Right lobe of liver (tissue), 6 donors: ENCODE results near the gene METTL25B. TPM values are rescaled to one million over a fixed set of nuclear protein-coding genes. Genes with fewer than 3 reads are reported as not detected.

ENCODE experiments used
- ATAC-seq, 4 donors: fragments of 200-7000 bp; cut with Tn5 transposase; one replicate each; pipeline ENCODE4 v1.9.1; 2020; ENCODE audit warnings: mild to moderate bottlenecking in 4 of 4, moderate library complexity in 4 of 4
- DNase-seq, 3 donors: peaks; one replicate each; pipeline ENCODE4 v3.0.0-alpha.2; 2020
- H3K27ac ChIP-seq, 3 donors: fragments of 200-600 bp; one replicate each; pipeline ENCODE4 v1.8.0; 2022
- H3K27me3 ChIP-seq, 2 donors: fragments of 200-600 bp; one replicate each; pipeline ENCODE4 v1.8.0; 2022
- H3K36me3 ChIP-seq, 4 donors: fragments of 200-600 bp; sonication (generic) in 1 of 4; one replicate each; pipeline versions ENCODE4 v1.5.1 to v1.8.0; 2017 to 2022; ENCODE audit warnings: control low read depth in 1 of 4
- H3K4me1 ChIP-seq, 4 donors: fragments of 200-600 bp; sonication (generic) in 1 of 4; one replicate each; pipeline versions ENCODE4 v1.5.1 to v1.8.0; 2017 to 2022; ENCODE audit warnings: control low read depth in 1 of 4
- H3K4me3 ChIP-seq, 3 donors: fragments of 200-600 bp; one replicate each; pipeline ENCODE4 v1.8.0; 2022
- H3K9me3 ChIP-seq, 4 donors: fragments of 200-600 bp; sonication (generic) in 1 of 4; one replicate each; pipeline versions ENCODE4 v1.5.1 to v1.8.0; 2017 to 2022; ENCODE audit warnings: control low read depth in 1 of 4
- POLR2A ChIP-seq: fragments of 450-650 bp; IDR thresholded peaks from one replicate; pipeline ENCODE4 v1.6.1; 2017; ENCODE audit warnings: antibody characterized with exemption, mild to moderate bottlenecking
- WGBS: methylation state at CpG from one replicate; pipeline ENCODE4 v1.1.6; 2018; ENCODE audit warnings: low coverage, low lambda C conversion rate; ENCODE audit not compliant: insufficient coverage; ENCODE audit errors: missing lambda C conversion rate; 5-methylcytosine and 5-hydroxymethylcytosine counted together
- intact Hi-C, 2 donors: fragments of 100-400 bp; cut with DNase I; formaldehyde crosslinking; loops; one replicate each; pipeline versions ENCODE4 v1.11.2 to v1.14.1; 2022
- total RNA-seq, 6 experiments: library from RNA; depleted of rRNA in 2 of 6; stranded (reverse); fragments of >200 nt in 2 of 6; fragmentation: NEBNext Ultra II Directional in 3 of 6; extraction: Animal tissue kit (Norgen Biotek cat#: 25700) in 3 of 6; gene quantifications; one replicate each; pipeline versions ENCODE4 v1.1.0 to v1.2.4, GENCODE V29; 2016 to 2023
- TF ChIP-seq, protein P1 (sequence below), 4 donors: fragments of 200-600 bp in 3 of 4; fragments of 450-650 bp in 1 of 4; IDR thresholded peaks; one replicate each; pipeline versions ENCODE4 v1.5.1 to v1.8.0; 2016 to 2022; ENCODE audit warnings: antibody characterized with exemption in 4 of 4, mild to moderate bottlenecking in 2 of 4
- donor health status: DM: no; HTN: yes; CAD: no.
- donor health status: DM: no; HTN: no; CAD: no.
- donor health status: DM: no; HTN: no; CAD: no.
- donor health status: DM: no; HTN: yes; CAD: no.
- donor health status: DM: no; HTN: yes; CAD: no.

The METTL25B gene
- total RNA-seq, 6 experiments from 2014 or later, result 11.6 to 25.7 (median 20.6) TPM

DNA sequence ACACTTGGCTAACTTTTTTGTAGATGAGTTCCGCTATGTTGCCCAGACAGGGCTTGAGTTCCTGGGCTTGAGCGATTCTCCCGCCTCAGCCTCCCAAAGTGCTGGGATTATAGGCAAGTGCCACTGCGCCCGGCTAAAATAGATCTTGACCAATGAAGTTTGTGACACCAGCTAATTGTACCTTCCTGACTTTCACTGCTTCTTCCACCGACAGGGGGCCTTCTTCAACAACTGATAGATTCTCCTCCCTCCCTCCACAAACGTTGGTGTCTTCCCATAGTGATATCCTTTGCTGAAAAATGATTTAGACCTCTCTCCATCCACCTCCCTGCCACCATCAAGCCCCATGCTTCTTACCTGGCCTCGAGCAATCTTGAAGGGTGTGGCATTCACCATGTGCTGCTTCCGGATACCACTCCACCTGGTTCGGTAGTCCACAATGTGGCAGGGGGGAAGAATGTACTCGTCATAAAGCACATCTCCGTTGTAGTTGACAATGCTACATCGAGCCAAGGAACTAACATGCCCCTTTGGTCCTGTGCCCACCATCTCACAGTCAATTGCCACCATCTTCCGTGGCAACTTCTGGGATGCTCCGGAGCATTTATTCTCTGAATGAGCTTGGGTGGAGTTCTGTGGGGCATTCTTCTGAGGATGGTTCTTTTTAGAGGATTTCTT, 1.6 kb upstream of the METTL25B start:
- H3K27ac ChIP-seq, result no peak overlapping the region
- H3K27me3 ChIP-seq, result no peaks in the 10 kb centered on the region
- no peak for TF ChIP-seq POLR2A
- TF ChIP-seq, protein P1, sequence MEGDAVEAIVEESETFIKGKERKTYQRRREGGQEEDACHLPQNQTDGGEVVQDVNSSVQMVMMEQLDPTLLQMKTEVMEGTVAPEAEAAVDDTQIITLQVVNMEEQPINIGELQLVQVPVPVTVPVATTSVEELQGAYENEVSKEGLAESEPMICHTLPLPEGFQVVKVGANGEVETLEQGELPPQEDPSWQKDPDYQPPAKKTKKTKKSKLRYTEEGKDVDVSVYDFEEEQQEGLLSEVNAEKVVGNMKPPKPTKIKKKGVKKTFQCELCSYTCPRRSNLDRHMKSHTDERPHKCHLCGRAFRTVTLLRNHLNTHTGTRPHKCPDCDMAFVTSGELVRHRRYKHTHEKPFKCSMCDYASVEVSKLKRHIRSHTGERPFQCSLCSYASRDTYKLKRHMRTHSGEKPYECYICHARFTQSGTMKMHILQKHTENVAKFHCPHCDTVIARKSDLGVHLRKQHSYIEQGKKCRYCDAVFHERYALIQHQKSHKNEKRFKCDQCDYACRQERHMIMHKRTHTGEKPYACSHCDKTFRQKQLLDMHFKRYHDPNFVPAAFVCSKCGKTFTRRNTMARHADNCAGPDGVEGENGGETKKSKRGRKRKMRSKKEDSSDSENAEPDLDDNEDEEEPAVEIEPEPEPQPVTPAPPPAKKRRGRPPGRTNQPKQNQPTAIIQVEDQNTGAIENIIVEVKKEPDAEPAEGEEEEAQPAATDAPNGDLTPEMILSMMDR (IDR thresholded peaks at IDR 0.05), result peak; percentile 44
- intact Hi-C loops, result no loop called here
- no peak for DNase-seq
- WGBS, result 42% methylated on average over 11 of the region's 15 CpGs
- peak in 1 of 4 donors; percentile 13 for ATAC-seq
- H3K4me1 ChIP-seq, result peaks cover 0 to 41% (median 13%) of the 10 kb centered on the region in 4 donors
- H3K36me3 ChIP-seq, result peaks cover 0 to 22% (median 11%) of the 10 kb centered on the region in 4 donors
- peak overlapping the region in 2 of 3 donors; percentile 8 to 28 for H3K4me3 ChIP-seq
- H3K9me3 ChIP-seq, result no peaks in the 10 kb centered on the region

DNA sequence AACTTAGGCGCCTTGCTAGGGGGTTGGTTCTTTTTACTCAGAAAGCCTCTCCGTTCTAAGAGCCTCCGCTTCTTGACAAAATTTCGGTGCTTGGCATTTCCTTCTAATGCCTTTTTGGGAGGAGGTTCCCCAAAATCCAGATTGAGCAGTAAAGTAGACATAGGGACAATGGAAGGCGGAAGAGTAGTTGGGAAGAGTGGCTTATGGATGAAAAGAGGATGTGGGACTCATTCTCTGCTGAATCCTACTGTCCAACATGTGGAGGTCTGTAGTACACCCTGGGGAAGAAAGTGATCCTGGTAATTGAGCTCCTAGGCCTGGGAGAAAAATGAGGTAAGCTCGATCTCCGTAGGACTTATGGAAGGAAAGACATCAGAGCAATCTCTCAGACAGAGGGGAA, 777 bp upstream of the METTL25B start:
- H3K4me3 ChIP-seq, result peak overlapping the region; percentile 79 to 92 (median 86)
- DNase-seq, result no peak
- H3K27me3 ChIP-seq, result no peaks in the 10 kb centered on the region
- TF ChIP-seq, protein P1 (IDR thresholded peaks at IDR 0.05), result no peak
- no peak for TF ChIP-seq POLR2A
- intact Hi-C loops, result no loop called here
- peaks cover 0 to 21% (median 12%) of the 10 kb centered on the region in 4 donors for H3K36me3 ChIP-seq
- peak overlapping the region in 2 of 3 donors; percentile 93 to 94 for H3K27ac ChIP-seq
- WGBS, result 28% methylated on average over 7 of the region's 7 CpGs
- H3K9me3 ChIP-seq, result no peaks in the 10 kb centered on the region
- H3K4me1 ChIP-seq, result peaks cover 0 to 41% (median 13%) of the 10 kb centered on the region in 4 donors
- no peak for ATAC-seq

DNA sequence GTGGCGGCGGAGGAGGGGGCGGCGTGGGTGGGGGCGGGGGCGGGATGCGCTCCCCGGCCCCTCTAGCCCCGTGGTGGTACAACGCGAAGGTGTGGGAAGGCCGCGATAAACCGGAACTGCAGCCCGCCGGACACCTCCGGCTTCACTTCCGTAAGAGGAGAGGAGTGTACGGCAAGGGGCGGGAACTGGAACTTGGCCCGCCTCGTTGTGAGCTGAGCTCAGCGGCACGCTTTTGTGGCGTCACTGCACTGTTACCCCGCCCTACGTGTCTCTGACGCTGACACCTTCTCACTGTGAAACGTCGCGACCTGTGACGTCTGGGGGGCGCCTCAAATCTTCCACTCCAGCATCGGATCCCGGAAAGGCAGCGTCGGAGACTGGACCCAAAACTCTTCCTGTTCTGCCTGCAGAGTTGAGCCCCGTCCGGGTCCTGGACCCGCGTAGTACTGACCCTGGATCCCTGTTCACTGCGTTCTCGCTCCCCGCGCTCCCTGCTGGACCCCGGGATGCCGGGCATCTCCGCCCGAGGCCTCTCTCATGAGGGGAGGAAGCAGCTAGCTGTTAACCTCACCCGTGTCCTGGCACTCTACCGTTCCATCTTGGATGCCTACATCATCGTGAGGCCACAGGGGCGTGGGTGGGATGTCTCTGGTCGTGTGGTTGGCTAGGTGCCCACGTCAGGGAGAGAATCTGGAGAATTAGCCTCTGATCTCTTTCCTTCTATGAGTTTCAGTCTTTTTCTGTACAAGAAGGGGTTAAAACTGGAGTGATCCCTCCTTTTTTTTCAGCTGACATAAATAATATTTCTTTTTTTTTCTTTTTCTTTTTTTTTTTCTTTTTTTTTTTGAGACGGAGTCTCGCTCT, 562 bp downstream of the METTL25B start, which contains the start of gene ISG20L2:
ISG20L2 (minus strand) TSS at position 168 of the 864 bp plus-strand sequence. CDS start 1,114 bp downstream, outside the sequence.
- WGBS, result 5% methylated on average over 12 of the region's 57 CpGs
- DNase-seq, result peak; percentile 97 to 99 (median 97)
- Histone ChIP-seq H3K9me3 (no peaks in the 10 kb centered on the region), H3K27ac (peak within 1 kb of the TSS; percentile 93 to 94 (median 94)), H3K27me3 (no peaks in the 10 kb centered on the region), H3K4me1 (peaks cover 0 to 41% (median 13%) of the 10 kb centered on the region in 4 donors), H3K4me3 (peak within 1 kb of the TSS; percentile 79 to 92 (median 86)), H3K36me3 (peaks cover 0 to 18% (median 7%) of the 10 kb centered on the region in 4 donors)
- ATAC-seq, result peak; percentile 90 to 94 (median 92)
- TF ChIP-seq, protein P1 (IDR thresholded peaks at IDR 0.05), result no peak
- peak; percentile 22 for TF ChIP-seq POLR2A
- intact Hi-C loops, result no loop called here

DNA sequence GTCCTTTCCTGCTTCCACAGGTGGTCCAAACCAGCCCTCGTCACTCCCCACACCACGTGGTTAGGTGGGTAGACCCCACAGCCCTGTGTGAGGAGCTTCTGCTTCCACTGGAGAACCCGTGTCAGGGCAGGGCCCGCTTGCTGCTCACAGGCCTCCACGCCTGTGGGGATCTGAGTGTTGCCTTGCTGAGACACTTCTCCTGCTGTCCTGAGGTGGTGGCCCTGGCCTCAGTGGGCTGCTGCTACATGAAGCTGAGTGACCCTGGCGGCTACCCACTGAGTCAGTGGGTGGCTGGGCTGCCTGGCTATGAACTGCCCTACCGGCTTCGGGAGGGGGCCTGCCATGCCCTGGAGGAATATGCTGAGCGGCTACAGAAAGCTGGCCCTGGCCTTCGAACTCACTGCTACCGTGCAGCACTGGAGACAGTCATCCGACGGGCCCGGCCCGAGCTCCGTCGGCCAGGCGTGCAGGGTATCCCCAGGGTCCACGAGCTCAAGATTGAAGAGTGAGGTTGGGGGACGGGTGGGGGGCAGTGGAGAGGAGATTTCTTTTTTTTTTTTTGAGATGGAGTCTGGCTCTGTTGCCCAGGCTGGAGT, 5.8 kb downstream of the METTL25B start:
- peak in 1 of 4 donors; percentile 8 for ATAC-seq
- H3K27me3 ChIP-seq, result no peaks in the 10 kb centered on the region
- no peak for DNase-seq
- peaks cover 0 to 8% (median 0%) of the 10 kb centered on the region in 4 donors for H3K4me1 ChIP-seq
- intact Hi-C loops, result no loop called here
- H3K4me3 ChIP-seq, result no peak overlapping the region
- no peaks in the 10 kb centered on the region for H3K9me3 ChIP-seq
- H3K36me3 ChIP-seq, result peaks cover 0 to 21% (median 11%) of the 10 kb centered on the region in 4 donors
- 59% methylated on average over 2 of the region's 20 CpGs for WGBS
- H3K27ac ChIP-seq, result no peak overlapping the region
- TF ChIP-seq, protein P1 (IDR thresholded peaks at IDR 0.05), result no peak
- TF ChIP-seq POLR2A, result no peak
